ENCODE results near the gene USP6NL. TPM values are rescaled to one million over a fixed set of nuclear protein-coding genes. Genes with fewer than 3 reads are reported as not detected.

USP6NL gene
- total RNA-seq, 1 experiment from 2014 or later, result 13.0 TPM

DNA sequence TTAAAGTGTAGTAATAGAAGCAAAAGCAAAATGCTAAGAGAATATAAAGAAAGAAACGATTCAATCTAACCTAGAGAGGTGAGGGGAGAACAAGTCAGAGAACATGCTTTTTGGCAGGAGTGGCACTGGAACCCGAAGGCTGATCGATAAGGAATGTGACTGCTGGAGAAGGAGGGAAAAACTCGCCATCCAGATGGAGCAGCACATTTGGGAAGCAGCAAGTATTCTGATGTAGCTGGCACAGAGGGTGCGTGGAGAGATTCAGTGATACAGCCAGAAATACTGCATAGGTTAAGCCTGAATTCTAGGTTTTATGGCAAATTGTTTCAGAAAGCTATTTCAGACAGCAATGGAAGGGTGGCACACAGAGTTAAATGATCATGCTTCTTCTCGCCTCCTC, 42.0 kb downstream of the USP6NL start:
- Histone ChIP-seq H3K9ac (ENCODE audit: low read length) (no peak overlapping the region), H3K9me2 (replicated peaks; ENCODE audit: low read length) (no peaks in the 10 kb centered on the region), H3K27ac (ENCODE audit: low read length) (no peak overlapping the region), H3K4me1 (ENCODE audit: insufficient read depth, low read length) (no peaks in the 10 kb centered on the region), H3K4me2 (ENCODE audit: low read length) (no peak overlapping the region), H3K79me2 (ENCODE audit: low read length) (peaks cover 45% of the 10 kb centered on the region), H3K4me3 (ENCODE audit: low read length) (no peak overlapping the region), H3K36me3 (ENCODE audit: low read depth, low read length) (no peaks in the 10 kb centered on the region), H4K20me1 (ENCODE audit: low read length) (peaks cover 6% of the 10 kb centered on the region; the same call in 1 of the 2 replicates), H3K27me3 (ENCODE audit: low read length) (no peaks in the 10 kb centered on the region), H3F3A (ENCODE audit: low read length, unreplicated experiment) (no peaks in the 10 kb centered on the region), H2AFZ (ENCODE audit: low read length) (no peak overlapping the region), H3K9me3 (ENCODE audit: low read length) (no peaks in the 10 kb centered on the region)
- no peak for DNase-seq
- TF ChIP-seq EZH2phosphoT487 (IDR thresholded peaks at IDR 0.05; ENCODE audit: borderline replicate concordance, low read length) (no peak), EZH2 (IDR thresholded peaks at IDR 0.05; ENCODE audit: low read length, unreplicated experiment) (no peak)
- TF ChIP-seq, protein P1, sequence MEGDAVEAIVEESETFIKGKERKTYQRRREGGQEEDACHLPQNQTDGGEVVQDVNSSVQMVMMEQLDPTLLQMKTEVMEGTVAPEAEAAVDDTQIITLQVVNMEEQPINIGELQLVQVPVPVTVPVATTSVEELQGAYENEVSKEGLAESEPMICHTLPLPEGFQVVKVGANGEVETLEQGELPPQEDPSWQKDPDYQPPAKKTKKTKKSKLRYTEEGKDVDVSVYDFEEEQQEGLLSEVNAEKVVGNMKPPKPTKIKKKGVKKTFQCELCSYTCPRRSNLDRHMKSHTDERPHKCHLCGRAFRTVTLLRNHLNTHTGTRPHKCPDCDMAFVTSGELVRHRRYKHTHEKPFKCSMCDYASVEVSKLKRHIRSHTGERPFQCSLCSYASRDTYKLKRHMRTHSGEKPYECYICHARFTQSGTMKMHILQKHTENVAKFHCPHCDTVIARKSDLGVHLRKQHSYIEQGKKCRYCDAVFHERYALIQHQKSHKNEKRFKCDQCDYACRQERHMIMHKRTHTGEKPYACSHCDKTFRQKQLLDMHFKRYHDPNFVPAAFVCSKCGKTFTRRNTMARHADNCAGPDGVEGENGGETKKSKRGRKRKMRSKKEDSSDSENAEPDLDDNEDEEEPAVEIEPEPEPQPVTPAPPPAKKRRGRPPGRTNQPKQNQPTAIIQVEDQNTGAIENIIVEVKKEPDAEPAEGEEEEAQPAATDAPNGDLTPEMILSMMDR (conservative IDR thresholded peaks at IDR 0.05; ENCODE audit: low read depth, low read length), result no peak
- ChIA-PET CTCF (no interaction called here), POLR2A (ENCODE audit: unreplicated experiment) (no interaction called here)
- BruUV-seq (replicated peaks), result no TSS peak
- ATAC-seq, result no peak
- intact Hi-C loops (cut with micrococcal nuclease), result no loop called here

DNA sequence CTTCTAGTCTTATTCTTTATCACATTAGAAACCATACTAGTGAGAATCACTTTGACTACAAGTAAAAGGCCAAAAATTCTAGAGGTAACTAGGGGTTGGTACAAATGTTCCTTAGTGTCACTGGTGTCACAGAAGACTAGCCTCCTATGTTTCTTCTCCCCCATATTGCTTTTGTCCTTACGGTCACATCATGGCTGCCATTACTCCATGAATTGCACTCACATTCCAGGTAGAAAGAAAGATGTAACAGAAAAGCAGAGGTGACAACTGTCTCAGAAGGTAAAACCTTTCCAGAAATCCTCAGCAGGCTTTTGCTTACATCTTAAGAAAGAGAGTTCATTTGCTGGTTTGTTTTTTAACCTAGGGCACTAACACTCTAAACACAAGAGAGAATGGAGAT, 42.9 kb downstream of the USP6NL start:
- BruUV-seq (replicated peaks), result no TSS peak
- Histone ChIP-seq H3K9me2 (replicated peaks; ENCODE audit: low read length) (no peaks in the 10 kb centered on the region), H4K20me1 (ENCODE audit: low read length) (peaks cover 2% of the 10 kb centered on the region; the same call in 1 of the 2 replicates), H3K36me3 (ENCODE audit: low read depth, low read length) (no peaks in the 10 kb centered on the region), H3K27ac (ENCODE audit: low read length) (no peak overlapping the region), H3K4me2 (ENCODE audit: low read length) (no peak overlapping the region), H3K27me3 (ENCODE audit: low read length) (no peaks in the 10 kb centered on the region), H3F3A (ENCODE audit: low read length, unreplicated experiment) (no peaks in the 10 kb centered on the region), H3K4me1 (ENCODE audit: insufficient read depth, low read length) (no peaks in the 10 kb centered on the region), H3K79me2 (ENCODE audit: low read length) (peaks cover 38% of the 10 kb centered on the region), H2AFZ (ENCODE audit: low read length) (no peak overlapping the region), H3K9ac (ENCODE audit: low read length) (no peak overlapping the region), H3K4me3 (ENCODE audit: low read length) (no peak overlapping the region), H3K9me3 (ENCODE audit: low read length) (no peaks in the 10 kb centered on the region)
- POLR2A ChIA-PET (ENCODE audit: unreplicated experiment), result no interaction called here
- DNase-seq (no peak), ATAC-seq (no peak)
- CTCF ChIA-PET, result no interaction called here
- TF ChIP-seq EZH2 (IDR thresholded peaks at IDR 0.05; ENCODE audit: low read length, unreplicated experiment), result no peak
- TF ChIP-seq, protein P1 (conservative IDR thresholded peaks at IDR 0.05; ENCODE audit: low read depth, low read length), result no peak
- TF ChIP-seq EZH2phosphoT487 (IDR thresholded peaks at IDR 0.05; ENCODE audit: borderline replicate concordance, low read length), result no peak
- intact Hi-C loops (cut with micrococcal nuclease), result no loop called here

DNA sequence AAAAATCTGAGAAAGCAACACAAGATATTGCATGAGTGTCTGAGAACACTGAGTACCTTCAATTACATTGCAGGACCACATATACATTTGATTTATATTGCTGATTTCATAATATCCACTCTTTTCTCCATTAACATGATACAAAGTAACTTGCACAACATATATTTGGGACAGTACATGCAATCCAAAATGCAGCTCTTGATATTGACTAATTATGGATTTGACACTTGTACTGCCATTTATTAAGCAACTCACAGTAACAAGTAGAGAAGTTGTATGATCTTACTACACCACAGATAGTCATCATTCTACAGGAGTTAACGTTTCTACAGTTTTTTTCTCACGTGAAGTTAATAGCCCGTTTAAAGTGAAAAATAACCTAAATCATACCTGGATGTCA, 46.7 kb downstream of the USP6NL start:
- no peaks in the 10 kb centered on the region for H3F3A ChIP-seq (ENCODE audit: low read length, unreplicated experiment)
- intact Hi-C loops (cut with micrococcal nuclease), result no loop called here
- no peaks in the 10 kb centered on the region for H4K20me1 ChIP-seq (ENCODE audit: low read length)
- H3K9me3 ChIP-seq (ENCODE audit: low read length), result no peaks in the 10 kb centered on the region
- ATAC-seq (no peak), DNase-seq (no peak)
- H2AFZ ChIP-seq (ENCODE audit: low read length), result no peak overlapping the region
- H3K9ac ChIP-seq (ENCODE audit: low read length), result no peak overlapping the region
- no peak overlapping the region for H3K4me2 ChIP-seq (ENCODE audit: low read length)
- POLR2A ChIA-PET (ENCODE audit: unreplicated experiment), result no interaction called here
- CTCF ChIA-PET, result no interaction called here
- peaks cover 36% of the 10 kb centered on the region for H3K79me2 ChIP-seq (ENCODE audit: low read length)
- no peak overlapping the region for H3K27ac ChIP-seq (ENCODE audit: low read length)
- no peaks in the 10 kb centered on the region for H3K27me3 ChIP-seq (ENCODE audit: low read length)
- H3K4me1 ChIP-seq (ENCODE audit: insufficient read depth, low read length), result no peaks in the 10 kb centered on the region
- TF ChIP-seq EZH2phosphoT487 (IDR thresholded peaks at IDR 0.05; ENCODE audit: borderline replicate concordance, low read length) (no peak), EZH2 (IDR thresholded peaks at IDR 0.05; ENCODE audit: low read length, unreplicated experiment) (no peak)
- TF ChIP-seq, protein P1 (conservative IDR thresholded peaks at IDR 0.05; ENCODE audit: low read depth, low read length), result no peak
- BruUV-seq (replicated peaks), result no TSS peak
- no peak overlapping the region for H3K4me3 ChIP-seq (ENCODE audit: low read length)
- H3K36me3 ChIP-seq (ENCODE audit: low read depth, low read length), result no peaks in the 10 kb centered on the region
- H3K9me2 ChIP-seq (replicated peaks; ENCODE audit: low read length), result no peaks in the 10 kb centered on the region

Data from PC-3 (cell line).